Breast epithelium (tissue), 4 donors: Measurements from ENCODE around the gene MRPS2. TPM values are rescaled to one million over a fixed set of nuclear protein-coding genes. Genes with fewer than 3 reads are reported as not detected.

Experiments used
- DNase-seq, 2 donors: peaks; one replicate each; pipeline ENCODE4 v3.0.0-alpha.2; 2019; ENCODE audit warnings: low spot score in 2 of 2
- H3K27ac ChIP-seq, 2 donors: fragments of 200-600 bp; sonication (generic) in 1 of 2; one replicate each; pipeline ENCODE4 v1.5.1; 2016 to 2019; ENCODE audit warnings: mild to moderate bottlenecking in 1 of 2
- H3K27me3 ChIP-seq, 2 donors: fragments of 200-600 bp; sonication (generic) in 1 of 2; one replicate each; pipeline versions ENCODE4 v1.5.1 to v1.6.0; 2017 to 2019; ENCODE audit warnings: control low read depth in 1 of 2, mild to moderate bottlenecking in 1 of 2
- H3K36me3 ChIP-seq: fragments of 200-600 bp; one replicate; pipeline ENCODE4 v1.5.1; 2019
- H3K4me1 ChIP-seq, 2 donors: fragments of 200-600 bp; sonication (generic); one replicate each; pipeline ENCODE4 v1.5.1; 2016 to 2019; ENCODE audit warnings: control low read depth in 1 of 2
- H3K4me3 ChIP-seq, 3 donors: fragments of 200-600 bp; sonication (generic); 1 replicate in 2 of 3; 2 replicates in 1 of 3; pipeline ENCODE4 v1.5.1; 2016 to 2019; ENCODE audit warnings: mild to moderate bottlenecking in 3 of 3, moderate library complexity in 2 of 3
- H3K9me3 ChIP-seq, 2 donors: fragments of 200-600 bp; sonication (generic) in 1 of 2; one replicate each; pipeline ENCODE4 v1.5.1; 2016 to 2019; ENCODE audit warnings: control low read depth in 1 of 2
- POLR2A ChIP-seq: fragments of 450-650 bp; IDR thresholded peaks from one replicate; pipeline ENCODE4 v1.6.1; 2016; ENCODE audit warnings: antibody characterized with exemption, mild to moderate bottlenecking, moderate library complexity
- POLR2AphosphoS5 ChIP-seq, 3 donors: sonication (generic); formaldehyde crosslinking; IDR thresholded peaks; one replicate each; pipeline ENCODE4 v1.6.1; 2017; ENCODE audit warnings: antibody characterized with exemption in 3 of 3
- intact Hi-C: fragments of 100-400 bp; cut with DNase I; formaldehyde crosslinking; loops from one replicate; pipeline ENCODE4 v1.15.1; 2023; ENCODE audit warnings: low total_unique reads
- total RNA-seq, 3 donors: library from RNA; depleted of rRNA; stranded (reverse); fragments of >200 nt; gene quantifications; one replicate each; pipeline ENCODE4 v1.1.0, GENCODE V29; 2016
- TF ChIP-seq, protein P1 (sequence below), 3 donors: fragments of 450-650 bp; IDR thresholded peaks; one replicate each; pipeline ENCODE4 v1.5.1; 2016 to 2017; ENCODE audit warnings: antibody characterized with exemption in 3 of 3, mild to moderate bottlenecking in 3 of 3, moderate library complexity in 3 of 3

The MRPS2 gene
- total RNA-seq, 3 donors from 2014 or later: 35.4 to 39.8 (median 36.7) TPM

- Histone ChIP-seq H3K27ac (no peak overlapping the region), H3K9me3 (no peaks in the 10 kb centered on the region), H3K4me3 (no peak overlapping the region), H3K4me1 (no peaks in the 10 kb centered on the region), H3K36me3 (no peaks in the 10 kb centered on the region), H3K27me3 (no peaks in the 10 kb centered on the region)
- TF ChIP-seq POLR2A: no peak
- TF ChIP-seq, protein P1, sequence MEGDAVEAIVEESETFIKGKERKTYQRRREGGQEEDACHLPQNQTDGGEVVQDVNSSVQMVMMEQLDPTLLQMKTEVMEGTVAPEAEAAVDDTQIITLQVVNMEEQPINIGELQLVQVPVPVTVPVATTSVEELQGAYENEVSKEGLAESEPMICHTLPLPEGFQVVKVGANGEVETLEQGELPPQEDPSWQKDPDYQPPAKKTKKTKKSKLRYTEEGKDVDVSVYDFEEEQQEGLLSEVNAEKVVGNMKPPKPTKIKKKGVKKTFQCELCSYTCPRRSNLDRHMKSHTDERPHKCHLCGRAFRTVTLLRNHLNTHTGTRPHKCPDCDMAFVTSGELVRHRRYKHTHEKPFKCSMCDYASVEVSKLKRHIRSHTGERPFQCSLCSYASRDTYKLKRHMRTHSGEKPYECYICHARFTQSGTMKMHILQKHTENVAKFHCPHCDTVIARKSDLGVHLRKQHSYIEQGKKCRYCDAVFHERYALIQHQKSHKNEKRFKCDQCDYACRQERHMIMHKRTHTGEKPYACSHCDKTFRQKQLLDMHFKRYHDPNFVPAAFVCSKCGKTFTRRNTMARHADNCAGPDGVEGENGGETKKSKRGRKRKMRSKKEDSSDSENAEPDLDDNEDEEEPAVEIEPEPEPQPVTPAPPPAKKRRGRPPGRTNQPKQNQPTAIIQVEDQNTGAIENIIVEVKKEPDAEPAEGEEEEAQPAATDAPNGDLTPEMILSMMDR (IDR thresholded peaks at IDR 0.05): no peak
- no peak for TF ChIP-seq POLR2AphosphoS5 (IDR thresholded peaks at IDR 0.05)
- no peak for DNase-seq
- intact Hi-C loops: no loop called here
Measured at GRCh38 chr9:135490980-135491464, 9.5 kb upstream of the MRPS2 start.

DNA sequence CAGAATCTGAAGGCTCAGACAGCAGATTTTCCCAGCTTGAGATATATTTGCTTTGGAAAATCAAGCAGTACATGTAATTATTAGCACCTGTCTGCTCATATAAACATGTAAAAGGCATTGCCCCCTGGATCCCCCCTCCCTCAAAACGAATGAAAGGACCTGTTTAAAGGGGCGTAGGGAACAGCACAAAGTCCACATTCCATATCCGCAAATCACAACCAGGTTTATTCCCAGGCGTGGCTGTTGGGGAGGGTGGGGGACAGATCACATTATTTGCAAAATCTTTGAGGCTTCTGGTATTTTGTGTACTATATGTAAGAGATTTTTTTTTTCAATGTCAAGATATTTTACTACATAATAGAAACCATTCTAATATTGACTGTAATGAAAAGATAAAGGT lies 8.7 kb upstream of the MRPS2 start:
- no peak for DNase-seq
- Histone ChIP-seq H3K4me3 (no peak overlapping the region), H3K36me3 (no peaks in the 10 kb centered on the region), H3K27me3 (no peaks in the 10 kb centered on the region), H3K27ac (no peak overlapping the region), H3K9me3 (no peaks in the 10 kb centered on the region), H3K4me1 (no peaks in the 10 kb centered on the region)
- no peak for TF ChIP-seq POLR2A
- TF ChIP-seq, protein P1 (IDR thresholded peaks at IDR 0.05): no peak
- TF ChIP-seq POLR2AphosphoS5 (IDR thresholded peaks at IDR 0.05): no peak
- intact Hi-C loops: no loop called here

DNA sequence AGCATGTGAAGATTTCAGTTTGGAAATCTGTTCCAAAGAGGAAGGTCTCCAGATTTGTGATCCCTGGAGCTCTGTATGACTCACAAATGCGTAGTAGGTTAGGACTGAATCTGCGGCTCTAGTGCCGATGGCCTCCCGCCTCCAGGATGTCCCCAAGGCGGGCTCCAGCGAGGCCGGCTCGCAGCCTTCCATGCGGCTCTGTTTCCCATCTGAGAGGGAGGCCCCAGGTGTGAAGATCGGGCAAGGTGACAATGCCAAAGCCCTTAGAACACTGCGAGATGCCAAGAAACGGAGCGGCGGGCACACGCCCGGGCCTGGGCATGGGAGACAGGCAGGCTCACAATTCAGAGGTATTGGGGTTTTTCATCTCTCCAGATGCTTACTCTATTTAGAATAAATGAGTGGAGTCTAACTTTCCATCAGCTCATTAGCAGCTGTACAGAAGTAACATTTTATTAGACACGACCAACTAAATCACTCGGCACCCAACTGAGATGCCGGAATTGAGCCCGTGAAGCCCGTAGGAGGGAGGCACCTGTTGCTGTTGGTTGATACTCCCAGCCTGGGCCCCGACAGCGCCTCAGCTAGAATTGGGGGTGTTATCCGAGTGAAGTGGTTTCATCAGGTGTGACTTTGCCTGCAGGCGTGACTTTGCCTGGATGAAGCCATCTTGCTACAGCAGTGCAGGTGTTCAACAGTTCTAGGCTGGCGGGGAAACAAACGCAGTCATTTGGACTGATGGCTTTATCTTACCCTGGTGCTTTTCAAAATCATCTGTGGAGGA lies 7.4 kb upstream of the MRPS2 start:
- H3K36me3 ChIP-seq: no peaks in the 10 kb centered on the region
- H3K9me3 ChIP-seq: no peaks in the 10 kb centered on the region
- no peaks in the 10 kb centered on the region for H3K27me3 ChIP-seq
- DNase-seq: no peak
- intact Hi-C loops: no loop called here
- no peak for TF ChIP-seq POLR2AphosphoS5 (IDR thresholded peaks at IDR 0.05)
- TF ChIP-seq, protein P1 (IDR thresholded peaks at IDR 0.05): no peak
- no peak for TF ChIP-seq POLR2A
- no peaks in the 10 kb centered on the region for H3K4me1 ChIP-seq
- no peak overlapping the region for H3K4me3 ChIP-seq
- no peak overlapping the region for H3K27ac ChIP-seq

- no peak for DNase-seq
- no peaks in the 10 kb centered on the region for H3K9me3 ChIP-seq
Measured at GRCh38 chr9:135494791-135495559, 5.5 kb upstream of the MRPS2 start.

More at GRCh38 chr9:135494791-135495559, 5.5 kb upstream of the MRPS2 start:
- Histone ChIP-seq H3K27ac (no peak overlapping the region), H3K4me3 (no peak overlapping the region), H3K36me3 (no peaks in the 10 kb centered on the region), H3K27me3 (no peaks in the 10 kb centered on the region), H3K4me1 (peaks cover 0 to 4% of the 10 kb centered on the region in 2 donors)
- TF ChIP-seq POLR2A (no peak), POLR2AphosphoS5 (IDR thresholded peaks at IDR 0.05) (no peak)
- TF ChIP-seq, protein P1 (IDR thresholded peaks at IDR 0.05): no peak
- intact Hi-C loops: no loop called here
